ENCODE measurements around the gene PRDX5. TPM values are rescaled to one million over a fixed set of nuclear protein-coding genes. Genes with fewer than 3 reads are reported as not detected.

The PRDX5 gene
- total RNA-seq, 1 donor from 2014 or later, result 153 TPM

- no peak for TF ChIP-seq CTCF (IDR thresholded peaks at IDR 0.05)
- H3K36me3 ChIP-seq, result peaks cover 76 to 89% of the 10 kb centered on the region in 2 donors
- H3K27me3 ChIP-seq, result no peaks in the 10 kb centered on the region
- no peaks in the 10 kb centered on the region for H3K9me3 ChIP-seq
- intact Hi-C loops (cut with DNase I), result no loop called here
- no peak overlapping the region for H3K27ac ChIP-seq
- H3K4me3 ChIP-seq, result no peak overlapping the region
- peaks cover 3 to 7% of the 10 kb centered on the region in 2 donors for H3K4me1 ChIP-seq
- no peak for DNase-seq (ENCODE audit: low spot score in 2 of 2)
These were observed 47.0 kb downstream of the PRDX5 start for GRCh38 chr11:64364911-64365310.

GRCh38 chr11:64366751-64367150 lies 48.8 kb downstream of the PRDX5 start:
- H3K4me1 ChIP-seq, result no peaks in the 10 kb centered on the region
- no peaks in the 10 kb centered on the region for H3K27me3 ChIP-seq
- no peak overlapping the region for H3K4me3 ChIP-seq
- H3K36me3 ChIP-seq, result peaks cover 76 to 91% of the 10 kb centered on the region in 2 donors
- no peak for TF ChIP-seq CTCF (IDR thresholded peaks at IDR 0.05)
- DNase-seq (ENCODE audit: low spot score in 2 of 2), result no peak
- no peaks in the 10 kb centered on the region for H3K9me3 ChIP-seq
- intact Hi-C loops (cut with DNase I), result no loop called here
- no peak overlapping the region for H3K27ac ChIP-seq

- Histone ChIP-seq H3K27ac (no peak overlapping the region), H3K36me3 (peaks cover 62 to 78% of the 10 kb centered on the region in 2 donors), H3K4me1 (no peaks in the 10 kb centered on the region), H3K9me3 (no peaks in the 10 kb centered on the region), H3K27me3 (no peaks in the 10 kb centered on the region), H3K4me3 (no peak overlapping the region)
- no peak for TF ChIP-seq CTCF (IDR thresholded peaks at IDR 0.05)
- intact Hi-C loops (cut with DNase I), result no loop called here
- DNase-seq (ENCODE audit: low spot score in 2 of 2), result no peak
These were observed 50.2 kb downstream of the PRDX5 start for GRCh38 chr11:64367931-64368672.

- H3K4me3 ChIP-seq, result no peak overlapping the region
- TF ChIP-seq CTCF (IDR thresholded peaks at IDR 0.05), result no peak
- DNase-seq (ENCODE audit: low spot score in 2 of 2), result no peak
- no peak overlapping the region for H3K27ac ChIP-seq
- H3K4me1 ChIP-seq, result no peaks in the 10 kb centered on the region
- no peaks in the 10 kb centered on the region for H3K27me3 ChIP-seq
- no peaks in the 10 kb centered on the region for H3K9me3 ChIP-seq
- intact Hi-C loops (cut with DNase I), result no loop called here
- peaks cover 57 to 72% of the 10 kb centered on the region in 2 donors for H3K36me3 ChIP-seq
These were observed 50.8 kb downstream of the PRDX5 start for GRCh38 chr11:64368673-64369074.

GRCh38 chr11:64369440-64370421 lies 51.8 kb downstream of the PRDX5 start:
- no peak for TF ChIP-seq CTCF (IDR thresholded peaks at IDR 0.05)
- Histone ChIP-seq H3K27ac (no peak overlapping the region), H3K9me3 (no peaks in the 10 kb centered on the region), H3K27me3 (no peaks in the 10 kb centered on the region), H3K4me3 (no peak overlapping the region), H3K4me1 (no peaks in the 10 kb centered on the region), H3K36me3 (peaks cover 57 to 64% of the 10 kb centered on the region in 2 donors)
- intact Hi-C loops (cut with DNase I), result loop anchor here (10.0 kb wide), 1 partner anchor 345 kb away; no protein-coding TSS in a partner anchor
- DNase-seq (ENCODE audit: low spot score in 2 of 2), result no peak

Measured in ascending aorta (tissue), 2 donors.